OCI-LY7 (cell line): Measurements from ENCODE around the gene INTS1. TPM values are rescaled to one million over a fixed set of nuclear protein-coding genes. Genes with fewer than 3 reads are reported as not detected.

ENCODE experiments used
- BruUV-seq: library from RNA; stranded (reverse); fragments of 400-500 nt; replicated peaks from 2 replicates; lab custom pipeline; 2021; lab: Mats Ljungman, UMichigan
- CTCF ChIA-PET: fragments of 300-600 bp; sonication (Branson Sonifier 250); formaldehyde crosslinking; loops from one replicate; lab custom pipeline; 2022; ENCODE audit warnings: antibody characterized with exemption; ENCODE audit not compliant: unreplicated experiment; lab: Charles Lee
- POLR2A ChIA-PET: fragments of 300-600 bp; sonication (Branson Sonifier 250); formaldehyde crosslinking; loops from one replicate; lab custom pipeline; 2022; ENCODE audit warnings: antibody characterized with exemption; lab: Charles Lee
- DNase-seq: peaks from one replicate; pipeline ENCODE4 v3.0.0-alpha.2; 2015; ENCODE audit warnings: low spot score
- H2AFZ ChIP-seq: fragments of 200-600 bp; sonication (generic), shearing (Covaris generic); 2 replicates; pipeline ENCODE4 v1.6.1; 2014; ENCODE audit warnings: mild to moderate bottlenecking, antibody characterized with exemption, low read length, moderate library complexity
- H3K27ac ChIP-seq: fragments of 200-600 bp; sonication (generic); 2 replicates; pipeline ENCODE4 v1.5.1; 2014; ENCODE audit warnings: mixed run types, low read depth, mild to moderate bottlenecking, moderate library complexity, low read length, inconsistent platforms; ENCODE audit not compliant: poor library complexity, severe bottlenecking
- H3K36me3 ChIP-seq: fragments of 200-600 bp; sonication (generic); 2 replicates; pipeline ENCODE4 v1.6.1; 2014; ENCODE audit warnings: mild to moderate bottlenecking, antibody characterized with exemption, low read length, moderate library complexity, mixed read lengths; ENCODE audit not compliant: insufficient read depth
- H3K4me1 ChIP-seq: fragments of 200-600 bp; sonication (generic); 2 replicates; pipeline ENCODE4 v1.5.1; 2014; ENCODE audit warnings: mild to moderate bottlenecking, low read length; ENCODE audit not compliant: insufficient read depth, poor library complexity, severe bottlenecking
- H3K4me2 ChIP-seq: fragments of 200-600 bp; sonication (generic); 2 replicates; pipeline ENCODE4 v1.6.1; 2014; ENCODE audit warnings: mild to moderate bottlenecking, low read length
- H3K4me3 ChIP-seq: fragments of 200-600 bp; sonication (generic); 2 replicates; pipeline ENCODE4 v1.5.1; 2014; ENCODE audit warnings: mild to moderate bottlenecking, low read depth, low read length; ENCODE audit not compliant: poor library complexity, severe bottlenecking
- H3K79me2 ChIP-seq: fragments of 200-600 bp; sonication (generic); 2 replicates; pipeline ENCODE4 v1.6.1; 2016; ENCODE audit warnings: low read depth, mild to moderate bottlenecking, low read length, moderate library complexity, mixed read lengths; ENCODE audit not compliant: insufficient read depth
- H3K9me2 ChIP-seq: fragments of 200-600 bp; sonication (generic); 2 replicates; pipeline ENCODE4 v1.6.1; 2016; ENCODE audit warnings: mild to moderate bottlenecking, low read length, mixed read lengths; ENCODE audit not compliant: insufficient read depth
- H3K9me3 ChIP-seq: fragments of 200-600 bp; sonication (generic); 2 replicates; pipeline ENCODE4 v1.6.1; 2014; ENCODE audit warnings: mild to moderate bottlenecking, mixed run types, low read length, mixed read lengths
- H4K20me1 ChIP-seq: fragments of 200-600 bp; sonication (generic); 2 replicates; pipeline ENCODE4 v1.6.1; 2014; ENCODE audit warnings: mild to moderate bottlenecking, antibody characterized with exemption, low read length, moderate library complexity, mixed read lengths; ENCODE audit not compliant: insufficient read depth
- CTCF ChIP-seq: fragments of 200-600 bp; sonication (generic); conservative IDR thresholded peaks from 2 replicates; pipeline ENCODE4 v1.5.1; 2014; ENCODE audit warnings: mild to moderate bottlenecking, antibody characterized with exemption, low read length, moderate library complexity, mixed read lengths
- EZH2phosphoT487 ChIP-seq: fragments of 200-600 bp; sonication (generic); IDR thresholded peaks from 2 replicates; pipeline ENCODE4 v1.6.1; 2018; ENCODE audit warnings: low read depth, borderline replicate concordance, mild to moderate bottlenecking, mixed run types, antibody characterized with exemption, low read length, moderate library complexity, mixed read lengths
- intact Hi-C: fragments of 100-400 bp; cut with micrococcal nuclease; formaldehyde crosslinking; loops from one replicate; pipeline ENCODE4 v1.10.0; 2022; ENCODE audit not compliant: unreplicated experiment
- total RNA-seq, 2 experiments: library from RNA; depleted of rRNA in 1 of 2; stranded (reverse); fragments of >200 nt in 1 of 2; shearing (Covaris generic) in 1 of 2; gene quantifications; 2 replicates each; pipeline ENCODE4 v1.2.3, GENCODE V29; 2014 to 2022

The INTS1 gene
- total RNA-seq, 2 experiments from 2014 or later: 83.6 to 188 TPM

GRCh38 chr7:1532456-1533254 is 28.5 kb upstream of the INTS1 start:
- H3K9me3 ChIP-seq: no peaks in the 10 kb centered on the region
- TF ChIP-seq EZH2phosphoT487 (no peak), CTCF (no peak)
- BruUV-seq: TSS peak; percentile 61
- peaks cover 34% of the 10 kb centered on the region for H3K4me1 ChIP-seq
- H4K20me1 ChIP-seq: peaks cover 9% of the 10 kb centered on the region; the same call in 1 of the 2 replicates
- no peak overlapping the region for H2AFZ ChIP-seq
- intact Hi-C loops: no loop called here
- POLR2A ChIA-PET: no interaction called here
- DNase-seq: peak; percentile 39
- no peaks in the 10 kb centered on the region for H3K9me2 ChIP-seq
- CTCF ChIA-PET: no interaction called here
- peak overlapping the region; percentile 82 for H3K4me3 ChIP-seq
- H3K4me2 ChIP-seq: peak overlapping the region; percentile 98
- H3K27ac ChIP-seq: peak overlapping the region; percentile 2
- peaks cover 21% of the 10 kb centered on the region; the same call in 1 of the 2 replicates for H3K36me3 ChIP-seq
- H3K79me2 ChIP-seq: peaks cover 48% of the 10 kb centered on the region

- Histone ChIP-seq H4K20me1 (peaks cover 9% of the 10 kb centered on the region; the same call in 1 of the 2 replicates), H3K4me3 (peak overlapping the region; percentile 82), H3K36me3 (peaks cover 16% of the 10 kb centered on the region; the same call in 1 of the 2 replicates), H2AFZ (no peak overlapping the region), H3K79me2 (peaks cover 48% of the 10 kb centered on the region), H3K4me1 (peaks cover 34% of the 10 kb centered on the region), H3K4me2 (peak overlapping the region; percentile 98), H3K27ac (peak overlapping the region; percentile 30), H3K9me2 (no peaks in the 10 kb centered on the region), H3K9me3 (no peaks in the 10 kb centered on the region)
- BruUV-seq: no TSS peak
- TF ChIP-seq EZH2phosphoT487 (no peak), CTCF (no peak)
- intact Hi-C loops: loop anchor here (2.0 kb wide), 1 partner anchor 27 kb away; the partner anchor contains the start of gene INTS1
- POLR2A ChIA-PET: interaction anchor here (0.6 kb wide), 1 partner anchor 1282 kb away, joined by 4 read pairs; no protein-coding TSS in a partner anchor
- CTCF ChIA-PET: no interaction called here
- no peak for DNase-seq
Observed at GRCh38 chr7:1531979-1532455, 27.8 kb upstream of the INTS1 start.
